ENCODE measurements around the gene EFHD2.
"Not testable (repeated sequence)": the region's sequence is repeated elsewhere in the genome, so short reads cannot be mapped to it uniquely, and the experiment has no call there.

Gene EFHD2

GRCh38 chr1:15413563-15414444, 4.1 kb downstream of the EFHD2 start:
- DNase-seq: no peak

GRCh38 chr1:15414445-15414983, 4.8 kb downstream of the EFHD2 start:
- DNase-seq: no peak

- DNase-seq: peak; percentile 59 to 62
These were observed 7.6 kb downstream of the EFHD2 start for GRCh38 chr1:15417059-15417934.

- no peak for DNase-seq
These were observed 9.3 kb downstream of the EFHD2 start for GRCh38 chr1:15418806-15419515.

- DNase-seq: no peak
These were observed 11.3 kb downstream of the EFHD2 start for GRCh38 chr1:15420853-15421465.

GRCh38 chr1:15422871-15423270, 13.2 kb downstream of the EFHD2 start:
- DNase-seq: no peak

- no peak for DNase-seq
These were observed 13.8 kb downstream of the EFHD2 start for GRCh38 chr1:15423355-15424077.

- no peak for DNase-seq
These were observed 14.5 kb downstream of the EFHD2 start for GRCh38 chr1:15424146-15424667.

- DNase-seq: no peak
These were observed 15.3 kb downstream of the EFHD2 start for GRCh38 chr1:15424981-15425380.

GRCh38 chr1:15425521-15425920, 15.8 kb downstream of the EFHD2 start:
- no peak for DNase-seq

- no peak for DNase-seq
These were observed 16.3 kb downstream of the EFHD2 start for GRCh38 chr1:15425958-15426357.

GRCh38 chr1:15426492-15427279, 17.0 kb downstream of the EFHD2 start:
- DNase-seq: no peak

- DNase-seq: no peak
These were observed 17.6 kb downstream of the EFHD2 start for GRCh38 chr1:15427280-15427666.

GRCh38 chr1:15428252-15428651, 18.6 kb downstream of the EFHD2 start:
- not testable (repeated sequence) for DNase-seq

- no peak for DNase-seq
These were observed 19.2 kb downstream of the EFHD2 start for GRCh38 chr1:15428815-15429435.

GRCh38 chr1:15429701-15430149, 20.0 kb downstream of the EFHD2 start:
- no peak for DNase-seq

- DNase-seq: peak; percentile 82 to 87
These were observed 21.3 kb downstream of the EFHD2 start for GRCh38 chr1:15430787-15431570.

GRCh38 chr1:15431571-15431948, 21.9 kb downstream of the EFHD2 start:
- DNase-seq: no peak

- DNase-seq: no peak
These were observed 22.6 kb downstream of the EFHD2 start for GRCh38 chr1:15432324-15432723.
